Omental fat pad (tissue), 4 donors: ENCODE measurements around the gene POU2F1. TPM values are rescaled to one million over a fixed set of nuclear protein-coding genes. Genes with fewer than 3 reads are reported as not detected.

Source experiments
- ATAC-seq: fragments of 150-250 bp; one replicate; pipeline ENCODE4 v1.9.1; 2016; ENCODE audit warnings: mild to moderate bottlenecking, moderate library complexity; ENCODE audit not compliant: low FRiP score
- DNase-seq: peaks from one replicate; pipeline ENCODE4 v3.0.0-alpha.2; 2019; ENCODE audit warnings: low spot score
- total RNA-seq, 4 donors: library from RNA; depleted of rRNA; stranded (reverse); fragments of >200 nt; gene quantifications; one replicate each; pipeline ENCODE4 v1.1.0, GENCODE V29; 2016
- TF ChIP-seq, protein P1 (sequence below), 3 donors: fragments of 450-650 bp; IDR thresholded peaks; one replicate each; pipeline ENCODE4 v1.5.1; 2016 to 2017; ENCODE audit warnings: antibody characterized with exemption in 3 of 3, mild to moderate bottlenecking in 3 of 3, moderate library complexity in 2 of 3

POU2F1 gene
- total RNA-seq, 4 donors from 2014 or later = 10.3 to 18.9 (median 13.5) TPM

- DNase-seq (no peak), ATAC-seq (no peak)
- TF ChIP-seq, protein P1, sequence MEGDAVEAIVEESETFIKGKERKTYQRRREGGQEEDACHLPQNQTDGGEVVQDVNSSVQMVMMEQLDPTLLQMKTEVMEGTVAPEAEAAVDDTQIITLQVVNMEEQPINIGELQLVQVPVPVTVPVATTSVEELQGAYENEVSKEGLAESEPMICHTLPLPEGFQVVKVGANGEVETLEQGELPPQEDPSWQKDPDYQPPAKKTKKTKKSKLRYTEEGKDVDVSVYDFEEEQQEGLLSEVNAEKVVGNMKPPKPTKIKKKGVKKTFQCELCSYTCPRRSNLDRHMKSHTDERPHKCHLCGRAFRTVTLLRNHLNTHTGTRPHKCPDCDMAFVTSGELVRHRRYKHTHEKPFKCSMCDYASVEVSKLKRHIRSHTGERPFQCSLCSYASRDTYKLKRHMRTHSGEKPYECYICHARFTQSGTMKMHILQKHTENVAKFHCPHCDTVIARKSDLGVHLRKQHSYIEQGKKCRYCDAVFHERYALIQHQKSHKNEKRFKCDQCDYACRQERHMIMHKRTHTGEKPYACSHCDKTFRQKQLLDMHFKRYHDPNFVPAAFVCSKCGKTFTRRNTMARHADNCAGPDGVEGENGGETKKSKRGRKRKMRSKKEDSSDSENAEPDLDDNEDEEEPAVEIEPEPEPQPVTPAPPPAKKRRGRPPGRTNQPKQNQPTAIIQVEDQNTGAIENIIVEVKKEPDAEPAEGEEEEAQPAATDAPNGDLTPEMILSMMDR (IDR thresholded peaks at IDR 0.05) = no peak
Measured at GRCh38 chr1:167434306-167434705, 213.6 kb downstream of the POU2F1 start.

DNA sequence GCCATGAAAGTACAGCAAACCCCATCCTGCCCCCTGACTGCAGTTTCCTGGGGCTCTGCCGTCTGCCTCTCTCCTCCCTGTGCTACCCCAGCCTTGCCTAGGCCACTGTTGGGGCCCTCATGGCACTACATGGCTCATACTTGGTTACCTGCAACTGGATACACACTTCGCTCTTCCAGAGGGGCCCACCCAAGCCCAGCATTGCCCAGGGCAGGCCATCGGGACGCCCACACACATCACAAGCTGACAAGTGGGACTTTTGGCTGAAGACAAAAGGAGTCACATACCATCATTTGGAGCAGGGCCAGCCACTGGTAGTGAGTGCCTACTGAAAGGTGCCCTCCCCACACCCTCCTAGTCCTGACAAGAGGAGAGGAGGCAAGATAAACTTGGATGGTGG lies 214.8 kb downstream of the POU2F1 start:
- DNase-seq (no peak), ATAC-seq (no peak)
- TF ChIP-seq, protein P1 (IDR thresholded peaks at IDR 0.05) = no peak

GRCh38 chr1:167438171-167439138 lies 217.8 kb downstream of the POU2F1 start:
- TF ChIP-seq, protein P1 (IDR thresholded peaks at IDR 0.05) = no peak
- no peak for ATAC-seq
- no peak for DNase-seq

DNA sequence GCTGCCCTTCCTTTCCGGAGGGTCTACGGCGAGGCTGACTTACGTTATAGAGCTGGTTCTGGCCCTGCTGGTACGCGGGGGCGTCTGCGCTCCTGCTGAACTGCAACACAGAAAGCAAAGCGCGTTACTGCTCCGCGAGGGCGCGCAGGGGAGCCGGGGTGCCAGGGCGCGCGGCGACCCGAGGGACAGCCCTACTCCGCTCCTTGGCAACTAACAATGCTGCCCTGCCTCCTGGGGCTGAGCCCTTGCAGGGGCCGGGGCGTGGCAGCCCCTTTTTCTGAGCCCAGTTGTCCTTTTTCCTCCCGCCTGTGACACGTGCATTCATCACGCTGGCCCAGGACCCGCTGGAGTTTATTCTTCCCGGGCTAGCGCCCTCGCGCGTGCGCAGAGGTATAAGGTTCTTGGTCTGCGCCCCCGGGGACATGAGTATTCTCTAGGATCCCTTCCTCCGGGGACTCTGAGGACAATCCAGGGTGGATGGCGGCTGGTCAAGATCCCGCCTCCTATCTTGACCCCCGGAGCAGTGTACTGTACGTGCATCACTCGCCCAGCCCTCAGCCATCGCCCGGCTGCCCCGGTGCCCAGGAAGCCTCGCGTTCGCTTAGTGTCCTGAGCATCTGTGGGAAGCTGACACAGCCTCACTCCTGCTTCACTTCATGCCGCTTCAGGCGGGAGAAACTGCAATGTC lies 218.8 kb downstream of the POU2F1 start:
- TF ChIP-seq, protein P1 (IDR thresholded peaks at IDR 0.05) = no peak
- no peak for DNase-seq
- ATAC-seq = peak; percentile 33

DNA sequence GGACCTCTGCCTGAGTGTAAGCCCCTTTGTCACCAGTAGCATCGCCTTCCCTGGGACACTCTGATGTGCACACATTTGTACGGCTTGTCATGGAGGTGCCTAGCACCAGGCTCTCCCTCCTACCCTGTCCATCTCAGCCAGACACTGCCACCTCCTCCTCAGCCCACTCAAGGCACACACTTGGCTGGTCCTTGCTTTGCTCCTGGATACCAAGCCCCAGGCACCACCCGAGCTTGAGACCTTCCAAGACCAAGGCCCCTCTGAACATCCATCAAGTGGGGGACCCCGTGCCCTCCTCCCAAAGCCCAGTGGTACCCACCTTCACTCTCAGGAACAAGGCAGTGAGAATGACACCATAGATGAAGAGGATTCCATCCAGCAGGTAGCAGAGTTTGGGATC lies 219.7 kb downstream of the POU2F1 start:
- ATAC-seq (no peak), DNase-seq (no peak)
- TF ChIP-seq, protein P1 (IDR thresholded peaks at IDR 0.05) = no peak

DNA sequence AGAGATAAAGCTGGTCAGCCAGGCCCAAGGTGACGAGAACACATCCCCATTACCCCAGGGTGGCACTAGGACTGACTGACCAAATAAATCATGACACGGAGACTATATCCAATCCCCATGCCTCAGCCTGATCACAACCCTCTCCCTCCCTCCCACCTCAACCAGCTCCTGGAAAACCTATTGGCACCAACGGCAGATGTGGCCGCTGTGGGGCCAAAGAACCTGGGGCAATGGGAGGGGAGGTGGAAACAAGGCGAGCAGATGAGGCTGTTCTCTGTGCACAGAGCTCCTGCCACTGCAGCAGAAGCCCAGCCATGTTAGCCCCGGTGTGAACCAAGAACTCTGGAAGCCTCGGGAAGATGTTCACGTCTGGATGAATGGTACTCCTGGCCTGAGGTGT lies 220.1 kb downstream of the POU2F1 start:
- DNase-seq (no peak), ATAC-seq (no peak)
- TF ChIP-seq, protein P1 (IDR thresholded peaks at IDR 0.05) = no peak
